NCI-H748 treated with DMSO at 0.1 percent for 48 hours (cell line): Measurements from ENCODE around the gene ADPRS.
A peak's percentile ranks its signal among the peaks of the same experiment; 100 is the strongest.

Source experiments
- DNase-seq: peaks from one replicate; lab custom pipeline; 2025; lab: John Stamatoyannopoulos, UW

The ADPRS gene

DNA sequence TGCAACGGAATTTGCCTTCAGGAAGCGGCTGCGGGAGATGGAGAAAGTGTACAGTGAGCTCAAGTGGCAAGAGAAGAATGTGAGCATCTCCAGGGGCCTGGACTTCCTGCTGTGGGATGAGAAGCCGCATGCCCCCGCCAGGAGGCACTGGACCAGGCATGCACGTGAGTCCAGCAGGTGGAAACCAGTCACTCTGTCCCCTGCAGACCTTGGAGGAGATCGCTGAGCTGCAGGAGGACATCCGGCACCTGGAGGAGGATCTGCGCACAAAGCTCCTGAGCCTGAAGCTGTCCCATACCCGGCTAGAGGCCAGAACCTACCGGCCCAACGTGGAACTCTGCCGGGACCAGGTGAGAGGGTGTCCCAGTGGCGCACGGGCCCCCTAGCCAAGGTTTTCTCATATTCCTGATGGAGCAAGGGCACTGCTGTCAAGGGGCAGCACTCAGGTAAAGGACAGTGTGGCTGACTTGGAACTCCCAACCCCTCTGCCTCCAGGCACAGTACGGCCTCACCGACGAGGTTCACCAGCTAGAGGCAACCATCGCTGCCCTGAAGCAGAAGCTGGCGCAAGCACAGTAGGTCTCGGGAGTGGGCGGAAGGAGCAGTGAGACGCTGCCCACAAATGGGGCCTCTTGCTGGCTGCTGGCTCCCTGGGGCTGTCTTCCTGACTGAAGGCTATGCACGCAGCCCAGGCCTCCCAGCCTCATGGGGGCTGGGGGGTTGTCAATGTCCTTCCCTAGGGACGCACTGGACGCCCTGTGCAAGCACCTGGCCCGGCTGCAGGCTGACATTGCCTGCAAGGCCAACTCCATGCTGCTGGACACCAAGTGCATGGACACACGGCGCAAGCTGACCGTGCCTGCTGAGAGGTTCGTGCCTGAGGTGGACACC, 1.2 kb upstream of the ADPRS start:
- no peak for DNase-seq

DNA sequence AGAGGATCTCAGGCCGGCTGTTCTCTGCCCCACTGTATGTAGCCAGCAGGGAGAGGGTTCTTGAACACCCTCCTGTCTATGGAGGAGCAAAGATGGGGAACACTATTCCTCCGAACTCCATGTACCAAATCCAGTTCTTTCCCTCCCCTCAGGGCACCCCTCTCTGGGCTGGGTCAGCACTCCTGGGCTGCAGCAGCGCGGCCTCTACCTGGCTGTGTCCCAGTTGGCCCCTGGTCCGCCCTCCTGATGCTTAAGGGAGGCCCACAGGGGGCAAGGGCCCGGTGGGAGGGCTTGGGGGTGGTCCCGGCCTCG, 471 bp upstream of the ADPRS start:
- no peak for DNase-seq

DNA sequence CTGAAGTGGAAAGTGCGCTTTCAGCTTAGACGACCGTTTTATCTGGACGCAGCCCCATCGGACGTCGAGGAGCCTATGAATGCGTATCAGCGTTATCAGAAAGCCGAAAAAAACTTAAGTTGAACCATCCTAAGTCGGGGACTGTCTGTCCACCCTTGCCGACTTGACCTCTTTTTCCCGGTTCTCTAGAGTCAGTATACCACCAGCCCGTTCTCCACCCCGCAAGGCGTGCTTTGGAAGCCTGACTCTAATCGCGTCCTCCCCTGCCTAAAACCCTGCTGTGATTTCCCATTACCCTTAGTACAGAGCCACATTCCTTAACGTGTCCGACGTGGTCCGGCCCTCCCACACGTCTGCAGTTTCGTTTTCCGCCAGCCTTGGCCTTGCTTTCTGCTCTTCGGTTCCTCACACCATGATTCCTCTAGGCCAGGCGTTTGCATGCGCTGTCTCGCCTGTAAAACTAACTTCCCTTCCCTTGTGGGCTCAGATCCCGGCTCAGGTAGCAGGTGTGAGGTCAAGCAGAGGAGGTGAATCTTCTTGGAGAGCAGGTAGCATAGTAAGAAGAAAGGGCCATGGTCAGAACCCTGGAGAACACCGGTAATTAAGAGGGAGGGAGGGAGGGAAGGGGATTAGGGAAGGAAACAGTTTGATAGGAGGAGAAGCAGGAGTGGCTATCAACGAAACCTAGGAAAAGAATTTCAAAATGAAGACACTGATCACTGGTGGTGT, 865 bp downstream of the ADPRS start:
- no peak for DNase-seq

DNA sequence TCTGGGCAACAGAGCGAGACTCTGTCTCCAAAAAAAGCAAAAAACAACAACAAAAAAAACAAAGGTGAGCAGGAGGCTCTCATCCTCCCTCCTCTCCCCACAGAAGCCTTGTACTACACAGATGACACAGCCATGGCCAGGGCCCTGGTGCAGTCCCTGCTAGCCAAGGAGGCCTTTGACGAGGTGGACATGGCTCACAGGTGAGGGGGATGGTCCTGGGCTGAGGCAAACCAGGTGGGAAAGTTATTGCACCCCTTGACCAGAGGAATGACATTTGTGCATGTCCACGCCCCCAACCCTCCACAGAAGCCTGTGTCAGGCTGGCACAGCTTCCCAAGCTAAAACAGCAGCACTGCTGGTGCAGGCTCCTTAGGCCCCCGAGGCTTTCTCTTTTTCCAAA, 2.4 kb downstream of the ADPRS start:
- DNase-seq: no peak

- no peak for DNase-seq
These were observed 3.0 kb downstream of the ADPRS start for GRCh38 chr1:36091698-36092097.

- DNase-seq: no peak
These were observed 3.6 kb downstream of the ADPRS start for GRCh38 chr1:36092166-36092797.

- no peak for DNase-seq
These were observed 4.1 kb downstream of the ADPRS start for GRCh38 chr1:36092798-36093185.

DNA sequence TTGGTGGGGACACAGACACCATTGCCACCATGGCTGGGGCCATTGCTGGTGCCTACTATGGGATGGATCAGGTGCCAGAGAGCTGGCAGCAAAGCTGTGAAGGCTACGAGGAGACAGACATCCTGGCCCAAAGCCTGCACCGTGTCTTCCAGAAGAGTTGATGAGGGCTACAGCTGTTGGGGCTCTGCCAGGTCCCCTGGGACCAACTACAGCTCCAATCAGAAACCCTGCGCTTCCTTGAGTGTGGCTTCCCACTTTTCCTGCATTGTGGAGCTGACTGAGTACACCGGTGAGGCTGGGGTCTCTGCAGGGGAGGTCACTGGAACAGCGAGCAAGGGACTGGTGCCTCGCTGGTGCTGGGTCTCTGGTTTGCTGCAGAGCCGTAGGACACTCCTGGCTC, 4.5 kb downstream of the ADPRS start:
- DNase-seq: no peak

GRCh38 chr1:36093929-36094328, 5.2 kb downstream of the ADPRS start:
- no peak for DNase-seq

- DNase-seq: no peak
These were observed 5.9 kb downstream of the ADPRS start for GRCh38 chr1:36094621-36095061.

- no peak for DNase-seq
These were observed 7.2 kb downstream of the ADPRS start for GRCh38 chr1:36095760-36096405.

DNA sequence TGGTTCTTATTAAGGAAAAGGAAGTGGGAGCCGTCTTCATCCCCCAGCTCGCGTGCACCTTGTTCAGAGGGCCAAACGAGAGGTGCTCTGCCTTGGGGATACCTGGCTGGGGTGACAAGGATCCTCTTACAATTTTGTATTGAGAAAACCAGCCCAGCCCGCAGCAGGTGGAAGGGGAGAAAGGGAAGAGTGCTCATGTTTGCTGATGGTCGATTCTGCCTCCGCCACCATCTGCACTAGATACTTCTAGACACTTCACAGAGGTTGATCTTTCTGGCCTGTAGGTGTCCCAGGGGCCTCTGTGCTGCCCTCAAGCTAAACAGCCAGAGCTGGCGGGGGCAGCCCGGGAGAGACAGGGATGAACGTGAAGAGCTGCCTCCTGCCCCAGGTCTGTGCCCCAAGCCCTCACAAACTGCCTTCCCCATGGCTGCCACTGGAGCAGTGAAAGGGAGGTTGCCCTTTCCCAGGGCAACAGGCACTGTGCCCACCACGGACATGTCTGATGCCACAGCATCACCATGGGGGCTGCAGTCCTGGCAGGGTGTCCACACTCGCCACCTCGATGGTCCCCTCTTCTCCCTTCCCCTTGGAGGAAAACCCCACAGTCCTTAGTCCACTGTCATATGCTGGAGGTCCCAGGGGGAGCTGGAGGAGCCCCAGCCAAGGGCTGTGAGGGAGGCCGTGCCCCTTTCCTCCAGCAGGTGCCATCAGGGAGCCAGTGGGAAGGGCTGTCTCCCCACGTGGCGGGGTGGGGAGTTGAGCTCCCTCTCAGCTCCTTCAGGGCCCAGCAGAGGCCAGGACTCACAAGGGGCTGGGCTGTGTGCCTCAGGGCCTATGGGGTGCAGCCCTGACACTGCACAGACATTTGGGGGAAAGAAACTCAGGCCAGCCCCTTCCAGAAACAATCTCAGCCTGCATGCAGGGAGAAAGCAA, 8.1 kb downstream of the ADPRS start:
- DNase-seq: no peak

DNA sequence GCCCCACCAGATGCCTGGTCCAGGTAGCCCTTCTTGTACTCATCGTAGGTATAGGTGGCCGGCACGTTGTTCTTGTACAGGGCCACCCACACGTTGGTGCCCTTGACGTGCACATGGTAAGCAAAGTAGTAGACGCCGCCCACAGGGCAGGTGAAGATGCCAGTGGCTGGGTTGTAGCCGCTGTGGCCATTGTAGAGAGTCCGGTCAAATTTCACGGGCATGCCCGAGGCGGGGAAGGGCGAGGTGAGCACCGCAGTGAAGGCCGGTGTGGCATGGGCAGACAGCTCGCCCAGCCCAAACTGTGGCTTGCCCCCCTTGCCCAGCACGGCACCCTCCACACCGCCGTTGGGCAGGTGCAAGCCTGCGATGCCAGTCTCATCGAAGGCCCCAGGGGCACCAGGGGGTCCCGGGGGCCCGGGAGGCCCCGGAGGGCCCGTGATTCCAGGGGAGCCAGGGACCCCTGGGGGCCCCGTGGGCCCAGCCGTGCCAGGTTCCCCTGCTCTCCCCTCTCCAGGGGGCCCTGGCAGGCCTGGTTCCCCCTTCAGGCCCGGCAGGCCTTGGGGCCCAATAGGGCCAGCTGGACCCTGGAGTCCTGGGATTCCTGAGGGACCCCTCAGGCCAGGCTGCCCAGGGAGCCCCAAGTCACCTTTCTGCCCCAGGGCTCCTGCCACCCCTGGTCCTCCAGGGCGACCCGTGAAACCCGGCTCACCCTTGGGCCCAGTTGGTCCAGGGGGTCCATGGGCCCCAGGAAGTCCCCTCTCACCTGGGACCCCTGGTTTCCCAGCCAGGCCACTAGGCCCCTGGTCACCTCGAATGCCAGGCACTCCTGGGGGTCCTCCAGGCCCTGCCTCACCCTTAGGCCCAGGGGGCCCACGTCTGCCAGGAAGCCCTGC, 9.2 kb downstream of the ADPRS start:
- no peak for DNase-seq

GRCh38 chr1:36098650-36099365, 10.1 kb downstream of the ADPRS start:
- DNase-seq: no peak

DNA sequence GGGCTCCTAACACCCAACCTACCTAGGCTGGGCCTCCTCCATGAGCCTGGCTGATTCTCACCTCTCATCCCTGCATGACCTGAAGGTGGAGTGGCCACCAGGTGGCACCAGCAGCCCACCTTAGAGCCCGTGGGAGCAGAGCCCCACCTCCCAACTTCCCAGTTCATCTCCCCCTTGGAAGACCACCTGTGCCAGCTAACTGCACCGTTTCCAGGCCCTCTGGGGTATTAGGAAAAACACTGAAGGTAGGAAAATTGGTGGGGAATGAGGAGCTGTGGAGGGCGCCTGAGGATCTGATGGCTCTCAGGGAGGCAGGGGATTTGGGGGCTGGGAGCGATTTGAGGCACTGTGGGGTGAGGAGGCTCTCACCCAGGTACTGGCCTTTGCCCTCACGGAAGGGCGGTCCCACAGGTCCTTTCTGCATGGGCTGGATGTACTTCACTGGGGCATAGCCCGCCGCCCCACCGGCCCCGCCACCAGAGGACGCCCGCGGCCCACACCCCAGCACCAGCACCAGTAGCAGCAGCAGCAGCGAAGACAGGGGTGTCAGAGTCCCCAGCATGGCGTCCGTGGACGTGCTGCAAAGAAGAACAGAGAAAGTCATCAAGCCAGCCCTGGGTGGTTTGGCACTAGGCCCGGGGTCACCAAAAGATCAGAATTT, 11.1 kb downstream of the ADPRS start:
- peak; percentile 7 for DNase-seq

DNA sequence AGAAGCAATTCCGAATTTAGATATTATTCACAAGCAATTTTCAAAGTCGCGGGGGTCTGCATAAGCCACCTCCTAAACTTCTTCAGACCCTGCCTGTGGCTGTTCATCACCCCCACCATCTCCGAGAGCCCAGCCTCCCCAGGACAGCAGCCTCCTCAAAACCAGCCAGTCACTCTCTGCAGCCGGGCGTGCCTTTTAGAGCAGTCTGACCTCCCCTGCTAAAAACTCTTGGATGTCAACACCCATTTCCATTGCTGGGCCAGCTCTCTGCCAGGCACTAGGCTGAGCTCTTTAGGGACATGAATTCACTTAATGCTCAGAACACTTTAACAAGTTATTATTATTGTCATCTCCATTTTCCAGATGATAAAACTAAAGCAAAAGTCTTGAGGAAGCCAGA, 11.7 kb downstream of the ADPRS start:
- DNase-seq: no peak

GRCh38 chr1:36101546-36101945, 12.9 kb downstream of the ADPRS start:
- DNase-seq: no peak

DNA sequence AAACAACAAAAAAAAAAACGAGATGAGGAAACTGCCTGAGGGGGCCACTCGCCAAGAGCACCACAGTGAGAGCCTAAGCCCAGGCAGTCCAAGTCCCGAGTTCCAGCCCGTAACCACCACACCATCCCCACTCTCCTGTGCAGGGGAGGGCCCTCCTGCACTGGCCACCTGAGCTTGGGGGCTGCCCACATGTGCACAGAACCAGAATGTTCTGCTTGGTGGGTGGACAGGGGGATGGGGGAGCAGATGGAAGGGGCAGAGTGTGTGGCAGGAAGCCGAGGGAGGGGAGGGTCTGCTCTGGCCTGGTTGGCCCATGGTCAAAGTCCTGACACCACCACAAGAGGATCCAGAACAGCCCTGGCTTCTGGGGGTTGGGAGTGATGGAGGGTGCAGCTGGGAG, 17.6 kb downstream of the ADPRS start:
- no peak for DNase-seq

DNA sequence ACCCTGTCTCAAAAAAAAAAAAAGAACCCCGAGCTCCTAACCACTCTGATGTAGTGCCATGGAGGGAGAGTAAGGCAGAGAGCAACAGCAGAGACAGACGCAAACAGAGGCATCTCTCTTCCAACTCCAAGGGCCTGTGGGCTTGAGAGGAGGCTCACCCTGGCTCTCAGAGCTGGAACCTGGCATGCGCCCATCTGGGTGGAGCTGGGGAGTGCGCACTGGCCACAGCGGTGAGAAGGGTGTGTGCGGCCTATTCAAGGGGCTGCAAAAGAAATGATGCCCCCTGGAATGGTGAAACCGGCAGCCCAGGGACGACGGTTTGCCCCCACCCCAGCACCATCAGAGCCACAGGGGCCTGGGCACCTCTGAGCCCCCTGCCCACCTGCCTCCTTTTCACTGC, 18.7 kb downstream of the ADPRS start:
- no peak for DNase-seq
